ENCODE results near the gene OR1S1.
"Not testable (repeated sequence)": the region's sequence is repeated elsewhere in the genome, so short reads cannot be mapped to it uniquely, and the experiment has no call there.

The OR1S1 gene

GRCh38 chr11:58212420-58212819, at the start of gene OR1S1:
Gene OR1S1 (plus strand): TSS chr11:58212720.
- not testable (repeated sequence) for DNase-seq

- DNase-seq: no peak
Measured at GRCh38 chr11:58164389-58164788, 48.1 kb upstream of the OR1S1 start.

- DNase-seq: no peak
Measured at GRCh38 chr11:58164990-58165389, 47.5 kb upstream of the OR1S1 start.

GRCh38 chr11:58165504-58166106, 46.9 kb upstream of the OR1S1 start:
- DNase-seq: no peak

GRCh38 chr11:58177409-58178054, 35.0 kb upstream of the OR1S1 start:
- no peak for DNase-seq

GRCh38 chr11:58178444-58178843, 34.1 kb upstream of the OR1S1 start:
- DNase-seq: no peak

GRCh38 chr11:58179648-58180047, 32.9 kb upstream of the OR1S1 start:
- no peak for DNase-seq

- DNase-seq: no peak
Measured at GRCh38 chr11:58186938-58187337, 25.6 kb upstream of the OR1S1 start.

GRCh38 chr11:58188770-58189169, 23.8 kb upstream of the OR1S1 start, which contains the start of gene OR9Q2:
Gene OR9Q2 (plus strand): TSS chr11:58189070. CDS start chr11:58190491, 1,421 bp downstream.
- no peak for DNase-seq

- no peak for DNase-seq
Measured at GRCh38 chr11:58192229-58192628, 20.3 kb upstream of the OR1S1 start.

- DNase-seq: no peak
Measured at GRCh38 chr11:58193391-58193790, 19.1 kb upstream of the OR1S1 start.

GRCh38 chr11:58195939-58196338, 16.6 kb upstream of the OR1S1 start:
- no peak for DNase-seq

- DNase-seq: no peak
Measured at GRCh38 chr11:58199271-58199670, 13.2 kb upstream of the OR1S1 start.

GRCh38 chr11:58204042-58204441, 8.5 kb upstream of the OR1S1 start, which contains the start of gene OR1S2:
Gene OR1S2 (minus strand): TSS chr11:58204142. CDS start chr11:58204142, 0 bp downstream.
- no peak for DNase-seq

- DNase-seq: no peak
Measured at GRCh38 chr11:58216476-58216875, 4.0 kb downstream of the OR1S1 start.

- no peak for DNase-seq
Measured at GRCh38 chr11:58222721-58223120, 10.2 kb downstream of the OR1S1 start.

- no peak for DNase-seq
Measured at GRCh38 chr11:58227956-58228615, 15.6 kb downstream of the OR1S1 start.

- no peak for DNase-seq
Measured at GRCh38 chr11:58243954-58244353, 31.4 kb downstream of the OR1S1 start.

- no peak for DNase-seq
Measured at GRCh38 chr11:58254936-58255335, 42.4 kb downstream of the OR1S1 start.

GRCh38 chr11:58259983-58260382, 47.5 kb downstream of the OR1S1 start:
- DNase-seq: no peak
